ENCODE measurements around the gene FMC1.
A peak's percentile ranks its signal among the peaks of the same experiment; 100 is the strongest.
"Not testable (repeated sequence)": the region's sequence is repeated elsewhere in the genome, so short reads cannot be mapped to it uniquely, and the experiment has no call there.

Gene FMC1

GRCh38 chr7:139339698-139340036 lies 1.5 kb upstream of the FMC1 start:
- intact Hi-C loops (cut with DNase I): no loop called here
- DNase-seq: no peak

DNA sequence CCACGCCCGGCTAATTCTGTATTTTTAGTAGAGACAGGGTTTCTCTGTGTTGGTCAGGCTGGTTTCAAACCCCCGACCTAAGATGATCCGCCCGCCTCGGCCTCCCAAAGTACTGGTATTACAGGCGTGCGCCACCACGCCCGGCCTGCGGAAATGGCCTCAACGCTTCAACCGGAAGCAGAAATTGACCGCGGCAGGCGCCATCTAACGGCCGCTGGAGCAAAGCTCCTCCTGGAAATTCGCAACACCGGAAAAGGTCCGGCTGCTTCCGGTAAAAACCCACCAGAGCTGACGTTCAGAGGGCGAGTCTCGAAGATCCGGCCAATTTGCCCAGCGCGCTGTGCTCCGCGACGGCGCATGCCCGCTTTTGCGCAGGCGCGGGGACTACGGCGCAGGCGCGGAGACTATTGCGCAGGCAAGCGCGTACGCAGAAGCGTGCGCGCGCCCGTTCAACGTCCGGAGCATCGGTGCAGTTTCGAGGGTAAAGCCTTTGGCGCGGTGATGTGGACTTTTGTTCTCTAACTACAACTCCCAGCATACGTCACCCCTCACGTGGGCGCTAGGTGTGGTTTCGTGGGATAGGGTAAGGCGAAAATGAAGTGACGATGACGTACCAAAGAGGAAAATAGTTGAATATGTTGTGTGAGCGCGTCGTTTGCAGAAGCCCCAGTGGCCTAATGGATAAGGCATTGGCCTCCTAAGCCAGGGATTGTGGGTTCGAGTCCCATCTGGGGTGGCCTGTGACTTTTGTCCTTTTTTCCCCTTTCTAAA lies 915 bp upstream of the FMC1 start:
- peak; percentile 92 to 99 (median 97) for DNase-seq
- intact Hi-C loops (cut with DNase I): no loop called here

DNA sequence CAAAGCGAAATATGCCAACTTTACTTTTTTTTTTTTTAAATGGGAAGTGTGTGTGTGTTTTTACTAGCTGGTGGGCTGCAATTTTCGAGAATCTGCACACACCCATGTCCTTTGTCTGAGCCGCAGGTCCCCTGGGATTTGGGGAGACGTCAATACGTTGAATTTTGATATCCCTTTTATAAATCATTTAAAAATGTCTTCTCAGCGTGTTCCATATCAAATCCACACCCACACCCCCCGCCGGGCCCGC lies 404 bp upstream of the FMC1 start:
- intact Hi-C loops (cut with DNase I): loop anchor here (1.0 kb wide), 1 partner anchor 19 kb away; the partner anchor contains the start of gene LUC7L2
- DNase-seq: no peak

- intact Hi-C loops (cut with DNase I): loop anchor here (1.0 kb wide), 1 partner anchor 18 kb away; the partner anchor contains the start of gene LUC7L2
- DNase-seq: no peak
Observed at GRCh38 chr7:139341776-139342226, 664 bp downstream of the FMC1 start.

GRCh38 chr7:139345042-139345441 lies 3.9 kb downstream of the FMC1 start:
- intact Hi-C loops (cut with DNase I): no loop called here
- no peak for DNase-seq

GRCh38 chr7:139351027-139351426 lies 9.9 kb downstream of the FMC1 start:
- intact Hi-C loops (cut with DNase I): loop anchor here (10.0 kb wide), 1 partner anchor 144 kb away; no protein-coding TSS in a partner anchor
- DNase-seq: no peak

- no peak for DNase-seq
Observed at GRCh38 chr7:139354729-139355128, 13.6 kb downstream of the FMC1 start.

DNA sequence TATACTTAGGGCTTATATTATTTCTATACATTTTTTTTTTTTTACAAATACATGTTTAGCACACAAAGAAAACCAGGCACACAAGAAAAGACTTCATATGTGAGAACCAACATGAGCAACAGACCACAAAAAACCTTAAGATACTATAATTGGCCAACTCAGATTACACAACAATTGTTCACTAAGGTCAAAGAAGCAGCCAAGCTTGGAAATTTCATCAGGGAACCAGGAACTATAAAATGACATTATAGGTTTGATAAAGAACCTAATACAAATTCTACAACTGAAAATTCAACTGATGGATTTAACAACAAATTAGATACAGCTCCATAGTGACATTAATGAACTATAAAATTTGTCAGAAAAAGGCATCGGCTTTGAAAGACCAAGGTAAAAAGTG lies 14.2 kb downstream of the FMC1 start:
- intact Hi-C loops (cut with DNase I): loop anchor here (5.0 to 10.0 kb wide), 2 partner anchors 123 to 139 kb away; partner anchors contain the start of gene UBN2
- no peak for DNase-seq

More at GRCh38 chr7:139354729-139355128, 13.6 kb downstream of the FMC1 start:
- intact Hi-C loops (cut with DNase I): loop anchor here (5.0 to 10.0 kb wide), 2 partner anchors 122 to 140 kb away; partner anchors contain the start of gene UBN2

DNA sequence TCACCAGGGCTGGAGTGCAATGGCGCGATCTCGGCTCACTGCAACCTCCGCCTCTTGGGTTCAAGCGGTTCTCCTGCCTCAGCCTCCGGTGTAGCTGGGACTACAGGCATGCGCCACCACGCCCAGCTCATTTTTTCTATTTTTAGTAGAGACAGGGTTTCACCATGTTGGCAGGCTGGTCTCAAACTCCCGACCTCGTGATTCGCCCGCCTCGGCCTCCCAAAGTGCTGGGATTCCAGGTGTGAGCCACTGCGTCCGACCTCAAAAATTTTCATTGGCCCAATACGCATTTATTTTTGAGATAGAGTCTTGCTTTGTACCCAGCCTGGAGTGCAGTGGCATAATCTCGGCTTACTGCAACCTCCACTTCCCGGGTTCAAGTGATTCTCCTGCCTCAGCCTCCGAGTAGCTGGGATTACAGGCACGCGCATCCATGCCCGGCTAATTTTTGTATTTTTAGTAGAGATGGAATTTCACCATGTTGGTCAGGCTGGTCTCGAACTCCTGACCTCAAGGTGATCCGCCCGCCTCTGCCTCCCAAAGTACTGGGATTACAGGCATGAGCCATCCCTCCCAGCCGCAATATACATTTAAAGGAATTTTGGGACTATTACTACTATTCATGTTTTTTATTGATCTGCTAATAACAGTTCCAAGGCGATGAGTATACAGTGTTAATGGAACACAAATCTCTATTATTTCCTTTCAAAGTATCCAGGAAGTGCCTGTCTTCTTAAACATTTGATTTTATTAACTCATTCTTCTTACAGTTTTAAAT lies 16.8 kb downstream of the FMC1 start:
- DNase-seq: not testable (repeated sequence)
- intact Hi-C loops (cut with DNase I): loop anchor here (5.0 to 10.0 kb wide), 2 partner anchors 126 to 137 kb away; partner anchors contain the start of gene UBN2

GRCh38 chr7:139358541-139359365 lies 17.6 kb downstream of the FMC1 start:
- intact Hi-C loops (cut with DNase I): loop anchor here (1.0 to 10.0 kb wide), 3 partner anchors 17 to 136 kb away; partner anchors contain the start of genes FMC1 and UBN2
- DNase-seq: peak in 4 of 10 donors; percentile 30 to 87 (median 79)

- peak; percentile 99 to 100 (median 100) for DNase-seq
- intact Hi-C loops (cut with DNase I): loop anchor here (1.0 to 10.0 kb wide), 4 partner anchors 18 to 135 kb away; partner anchors contain the start of genes FMC1 and UBN2
Observed at GRCh38 chr7:139359366-139360209, 18.5 kb downstream of the FMC1 start, which contains the start of gene LUC7L2. TSS of gene LUC7L2 (plus strand) at chr7:139359894. CDS start at chr7:139360262, 368 bp downstream.

- intact Hi-C loops (cut with DNase I): loop anchor here (5.0 kb wide), 1 partner anchor 57 kb away; no protein-coding TSS in a partner anchor
- peak; percentile 95 to 99 (median 98) for DNase-seq
Observed at GRCh38 chr7:139360210-139360947, 19.2 kb downstream of the FMC1 start.

GRCh38 chr7:139360948-139361307 lies 19.8 kb downstream of the FMC1 start:
- intact Hi-C loops (cut with DNase I): loop anchor here (5.0 kb wide), 1 partner anchor 56 kb away; no protein-coding TSS in a partner anchor
- no peak for DNase-seq

DNA sequence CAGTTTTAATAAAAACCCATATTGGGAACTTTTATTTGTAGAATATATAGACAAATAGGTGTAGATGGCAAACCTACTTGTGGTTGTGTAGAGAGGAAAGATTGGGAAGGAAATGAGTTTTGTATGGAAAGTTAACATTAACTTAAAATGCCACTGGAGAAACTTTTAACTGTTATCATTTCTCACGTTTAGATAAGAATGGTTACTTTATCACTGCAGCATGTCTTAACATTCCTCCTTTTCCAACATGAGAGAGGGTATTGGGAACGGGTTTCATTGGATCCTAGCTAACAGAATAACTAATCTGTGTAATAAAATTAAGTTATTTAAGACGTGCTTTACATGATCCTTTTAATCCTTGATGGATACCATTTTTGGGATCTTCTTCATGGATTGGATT lies 20.4 kb downstream of the FMC1 start:
- intact Hi-C loops (cut with DNase I): loop anchor here (5.0 kb wide), 1 partner anchor 56 kb away; no protein-coding TSS in a partner anchor
- DNase-seq: no peak

- no peak for DNase-seq
- intact Hi-C loops (cut with DNase I): loop anchor here (5.0 kb wide), 1 partner anchor 55 kb away; no protein-coding TSS in a partner anchor
Observed at GRCh38 chr7:139362302-139362701, 21.2 kb downstream of the FMC1 start.

DNA sequence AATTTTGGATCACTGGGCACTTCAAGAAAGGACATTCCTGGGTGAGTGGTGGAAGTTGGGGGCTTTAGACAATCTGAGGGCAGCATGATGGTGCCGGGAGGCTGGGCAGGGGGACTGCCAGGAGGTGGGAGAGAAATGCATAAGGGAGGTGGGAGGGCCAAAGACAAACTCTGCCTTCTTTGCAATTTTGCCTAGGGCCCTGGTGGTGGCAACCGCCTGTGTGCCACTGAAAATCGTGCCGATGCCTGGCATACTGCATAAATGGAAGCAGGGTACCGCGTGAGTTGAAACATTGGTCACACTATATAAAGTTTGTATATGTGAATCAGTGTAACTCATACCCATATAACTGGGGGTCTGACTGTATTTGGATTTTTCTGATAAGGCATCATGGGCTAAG lies 21.8 kb downstream of the FMC1 start:
- DNase-seq: peak in 2 of 10 donors; percentile 43 to 68
- intact Hi-C loops (cut with DNase I): loop anchor here (5.0 kb wide), 1 partner anchor 54 kb away; no protein-coding TSS in a partner anchor

DNA sequence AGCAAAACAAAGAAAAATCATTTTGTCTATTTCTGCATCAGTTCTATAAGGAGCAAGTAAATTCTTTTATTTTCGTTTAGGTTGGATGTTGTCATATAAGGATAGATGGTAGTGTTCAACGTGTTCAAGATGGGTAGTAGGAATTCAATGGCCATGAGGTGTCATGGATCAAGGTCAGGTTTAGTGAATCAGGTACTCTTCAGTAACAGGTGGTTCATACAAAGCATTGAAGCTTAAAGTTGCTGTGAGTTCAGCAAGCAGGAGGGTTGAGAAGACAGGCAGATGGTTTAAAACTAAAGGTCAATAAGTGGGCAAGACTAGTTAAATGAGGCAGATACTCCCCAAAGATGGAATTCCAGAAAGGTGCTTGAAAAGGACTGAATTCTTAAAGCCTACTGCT lies 24.2 kb downstream of the FMC1 start:
- intact Hi-C loops (cut with DNase I): no loop called here
- no peak for DNase-seq

DNA sequence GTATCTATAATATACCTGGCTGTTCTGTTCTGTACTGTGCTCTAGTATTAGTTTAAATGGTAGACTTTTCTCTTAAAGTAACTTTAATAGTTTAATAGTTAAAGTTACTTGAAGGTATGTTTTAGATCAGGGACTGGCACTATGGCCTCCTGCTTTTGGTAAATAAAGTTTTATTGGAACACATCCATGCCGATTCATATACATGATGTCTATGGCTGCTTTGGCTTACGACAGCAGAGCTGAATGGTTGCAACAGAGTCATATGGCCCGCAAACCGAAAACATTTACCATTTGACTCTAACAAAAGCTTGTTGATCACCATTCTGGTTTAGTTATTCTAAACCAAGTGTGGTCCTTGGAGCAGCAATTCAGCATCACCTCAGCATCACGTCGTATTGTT lies 25.3 kb downstream of the FMC1 start:
- intact Hi-C loops (cut with DNase I): no loop called here
- DNase-seq: no peak
